Measurements from ENCODE around the gene SUN5.

DNA sequence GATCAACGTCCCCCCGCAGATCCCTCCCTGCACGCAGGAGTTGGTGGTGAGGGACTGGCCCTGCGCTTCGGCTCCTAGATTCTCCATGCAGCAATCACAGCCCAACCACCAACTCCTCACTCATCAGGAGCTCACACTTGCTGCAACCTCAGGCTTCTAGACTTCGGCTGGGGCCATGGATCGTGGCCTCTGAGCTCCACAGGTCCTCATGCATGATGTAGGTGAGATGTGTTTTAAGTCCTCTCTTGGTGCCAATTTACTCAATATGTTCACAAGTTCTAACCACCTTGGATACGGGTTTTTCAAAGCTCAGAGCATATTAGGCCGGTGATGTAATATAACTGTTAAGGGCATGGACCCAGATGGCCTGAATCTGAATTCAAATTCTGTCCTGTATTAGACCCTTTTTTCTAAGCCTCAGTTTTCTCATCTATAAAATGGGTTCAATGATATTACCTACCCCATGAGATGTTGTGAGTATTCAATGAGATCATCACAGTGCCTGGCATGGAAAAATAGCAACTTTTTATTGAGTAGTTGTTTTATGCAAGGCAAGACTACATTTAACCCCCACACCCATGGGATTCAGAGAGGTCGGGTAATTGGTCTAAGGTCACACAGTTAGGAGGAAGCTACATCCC lies 31.0 kb downstream of the SUN5 start:
- TF ChIP-seq, protein P1, sequence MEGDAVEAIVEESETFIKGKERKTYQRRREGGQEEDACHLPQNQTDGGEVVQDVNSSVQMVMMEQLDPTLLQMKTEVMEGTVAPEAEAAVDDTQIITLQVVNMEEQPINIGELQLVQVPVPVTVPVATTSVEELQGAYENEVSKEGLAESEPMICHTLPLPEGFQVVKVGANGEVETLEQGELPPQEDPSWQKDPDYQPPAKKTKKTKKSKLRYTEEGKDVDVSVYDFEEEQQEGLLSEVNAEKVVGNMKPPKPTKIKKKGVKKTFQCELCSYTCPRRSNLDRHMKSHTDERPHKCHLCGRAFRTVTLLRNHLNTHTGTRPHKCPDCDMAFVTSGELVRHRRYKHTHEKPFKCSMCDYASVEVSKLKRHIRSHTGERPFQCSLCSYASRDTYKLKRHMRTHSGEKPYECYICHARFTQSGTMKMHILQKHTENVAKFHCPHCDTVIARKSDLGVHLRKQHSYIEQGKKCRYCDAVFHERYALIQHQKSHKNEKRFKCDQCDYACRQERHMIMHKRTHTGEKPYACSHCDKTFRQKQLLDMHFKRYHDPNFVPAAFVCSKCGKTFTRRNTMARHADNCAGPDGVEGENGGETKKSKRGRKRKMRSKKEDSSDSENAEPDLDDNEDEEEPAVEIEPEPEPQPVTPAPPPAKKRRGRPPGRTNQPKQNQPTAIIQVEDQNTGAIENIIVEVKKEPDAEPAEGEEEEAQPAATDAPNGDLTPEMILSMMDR (IDR thresholded peaks at IDR 0.05) = no peak
- TF ChIP-seq POLR2A (IDR thresholded peaks at IDR 0.05) = no peak
